HG03135 (cell line): Measurements from ENCODE around the gene ATP8B4.
"Not testable (repeated sequence)": the region's sequence is repeated elsewhere in the genome, so short reads cannot be mapped to it uniquely, and the experiment has no call there.

Experiments used
- ATAC-seq: cut with Tn5 transposase; IDR thresholded peaks from one replicate; pipeline ENCODE4 v1.9.1; 2021; ENCODE audit warnings: mild to moderate bottlenecking, moderate library complexity; ENCODE audit not compliant: unreplicated experiment

The ATP8B4 gene, protein sequence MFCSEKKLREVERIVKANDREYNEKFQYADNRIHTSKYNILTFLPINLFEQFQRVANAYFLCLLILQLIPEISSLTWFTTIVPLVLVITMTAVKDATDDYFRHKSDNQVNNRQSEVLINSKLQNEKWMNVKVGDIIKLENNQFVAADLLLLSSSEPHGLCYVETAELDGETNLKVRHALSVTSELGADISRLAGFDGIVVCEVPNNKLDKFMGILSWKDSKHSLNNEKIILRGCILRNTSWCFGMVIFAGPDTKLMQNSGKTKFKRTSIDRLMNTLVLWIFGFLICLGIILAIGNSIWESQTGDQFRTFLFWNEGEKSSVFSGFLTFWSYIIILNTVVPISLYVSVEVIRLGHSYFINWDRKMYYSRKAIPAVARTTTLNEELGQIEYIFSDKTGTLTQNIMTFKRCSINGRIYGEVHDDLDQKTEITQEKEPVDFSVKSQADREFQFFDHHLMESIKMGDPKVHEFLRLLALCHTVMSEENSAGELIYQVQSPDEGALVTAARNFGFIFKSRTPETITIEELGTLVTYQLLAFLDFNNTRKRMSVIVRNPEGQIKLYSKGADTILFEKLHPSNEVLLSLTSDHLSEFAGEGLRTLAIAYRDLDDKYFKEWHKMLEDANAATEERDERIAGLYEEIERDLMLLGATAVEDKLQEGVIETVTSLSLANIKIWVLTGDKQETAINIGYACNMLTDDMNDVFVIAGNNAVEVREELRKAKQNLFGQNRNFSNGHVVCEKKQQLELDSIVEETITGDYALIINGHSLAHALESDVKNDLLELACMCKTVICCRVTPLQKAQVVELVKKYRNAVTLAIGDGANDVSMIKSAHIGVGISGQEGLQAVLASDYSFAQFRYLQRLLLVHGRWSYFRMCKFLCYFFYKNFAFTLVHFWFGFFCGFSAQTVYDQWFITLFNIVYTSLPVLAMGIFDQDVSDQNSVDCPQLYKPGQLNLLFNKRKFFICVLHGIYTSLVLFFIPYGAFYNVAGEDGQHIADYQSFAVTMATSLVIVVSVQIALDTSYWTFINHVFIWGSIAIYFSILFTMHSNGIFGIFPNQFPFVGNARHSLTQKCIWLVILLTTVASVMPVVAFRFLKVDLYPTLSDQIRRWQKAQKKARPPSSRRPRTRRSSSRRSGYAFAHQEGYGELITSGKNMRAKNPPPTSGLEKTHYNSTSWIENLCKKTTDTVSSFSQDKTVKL

GRCh38 chr15:50119063-50120040 lies at the start of gene ATP8B4:
ATP8B4 (minus strand) TSS chr15:50119233; CDS start chr15:50106966, 12,267 bp downstream.
- ATAC-seq: no peak

- no peak for ATAC-seq
These were observed 49.3 kb upstream of the ATP8B4 start for GRCh38 chr15:50168379-50168778.

DNA sequence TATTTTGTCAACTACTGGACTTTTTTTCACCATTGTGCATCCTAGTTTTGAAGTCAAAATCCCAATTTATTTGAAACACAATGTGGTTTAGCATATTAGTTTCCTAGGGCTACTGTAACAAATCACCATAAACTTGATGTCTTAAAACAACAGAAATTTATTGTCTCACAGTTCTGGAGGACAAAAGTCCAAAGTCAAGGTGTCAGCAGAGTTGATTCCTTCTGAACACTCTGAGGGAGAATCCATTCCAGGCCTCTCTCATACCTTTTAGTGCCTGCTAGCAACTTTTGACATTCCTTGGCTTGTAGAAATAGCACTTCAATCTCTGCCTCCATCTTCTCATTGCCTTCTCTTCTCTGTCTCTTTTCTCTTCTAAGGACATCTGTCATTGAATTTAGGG lies 48.1 kb upstream of the ATP8B4 start:
- no peak for ATAC-seq

GRCh38 chr15:50166216-50166615 lies 47.2 kb upstream of the ATP8B4 start:
- no peak for ATAC-seq

DNA sequence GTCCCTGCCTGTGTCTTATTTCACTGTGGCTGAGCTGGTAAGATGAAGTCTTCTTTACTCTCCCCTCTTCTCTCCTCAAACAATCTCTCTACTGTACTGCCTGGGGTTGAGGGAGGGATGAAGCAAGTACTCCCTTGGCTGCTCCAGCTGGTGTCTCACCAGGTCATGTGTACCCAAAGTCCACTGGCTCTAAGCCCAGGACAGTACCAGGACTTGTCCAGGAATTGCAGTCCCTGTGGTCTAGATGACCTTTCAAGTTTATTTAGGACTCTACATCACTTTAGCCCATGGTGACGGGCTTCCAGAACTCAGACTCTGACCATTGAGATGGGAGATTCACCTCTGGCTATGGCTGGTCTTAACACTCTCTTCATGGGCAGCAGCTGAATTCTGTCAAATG lies 45.4 kb upstream of the ATP8B4 start:
- ATAC-seq: no peak

GRCh38 chr15:50163719-50164410 lies 44.8 kb upstream of the ATP8B4 start:
- no peak for ATAC-seq

- no peak for ATAC-seq
These were observed 44.1 kb upstream of the ATP8B4 start for GRCh38 chr15:50162969-50163718.

DNA sequence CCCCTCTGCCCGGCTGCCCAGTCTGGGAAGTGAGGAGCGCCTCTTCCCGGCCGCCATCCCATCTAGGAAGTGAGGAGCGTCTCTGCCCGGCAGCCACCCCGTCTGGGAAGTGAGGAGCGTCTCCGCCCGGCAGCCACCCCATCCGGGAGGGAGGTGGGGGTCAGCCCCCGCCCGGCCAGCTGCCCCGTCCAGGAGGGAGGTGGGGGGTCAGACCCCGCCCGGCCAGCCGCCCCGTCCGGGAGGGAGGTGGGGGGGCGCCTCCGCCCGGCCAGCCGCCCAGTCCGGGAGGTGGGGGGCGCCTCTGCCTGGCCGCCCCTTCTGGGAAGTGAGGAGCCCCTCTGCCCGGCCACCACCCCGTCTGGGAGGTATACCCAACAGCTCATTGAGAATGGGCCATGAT lies 39.2 kb upstream of the ATP8B4 start:
- not testable (repeated sequence) for ATAC-seq

DNA sequence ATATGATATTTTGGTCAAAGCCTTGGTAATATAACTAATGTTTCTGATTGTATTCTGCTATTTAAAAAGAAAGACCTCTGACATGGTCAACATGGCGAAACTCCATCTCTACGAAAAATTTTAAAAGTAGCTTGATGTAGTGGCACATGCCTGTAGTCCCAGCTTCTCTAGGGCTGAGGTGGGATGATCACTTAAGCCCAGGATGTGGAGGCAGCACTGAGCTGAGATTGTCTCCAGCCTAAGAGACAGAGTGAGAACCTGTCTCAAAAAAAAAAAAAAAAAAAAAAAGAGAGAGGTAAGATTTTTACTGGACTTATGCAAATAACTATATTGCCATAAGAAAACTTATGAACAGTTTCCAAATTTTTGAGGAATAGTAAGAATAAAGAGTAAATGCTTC lies 32.4 kb upstream of the ATP8B4 start:
- ATAC-seq: no peak

DNA sequence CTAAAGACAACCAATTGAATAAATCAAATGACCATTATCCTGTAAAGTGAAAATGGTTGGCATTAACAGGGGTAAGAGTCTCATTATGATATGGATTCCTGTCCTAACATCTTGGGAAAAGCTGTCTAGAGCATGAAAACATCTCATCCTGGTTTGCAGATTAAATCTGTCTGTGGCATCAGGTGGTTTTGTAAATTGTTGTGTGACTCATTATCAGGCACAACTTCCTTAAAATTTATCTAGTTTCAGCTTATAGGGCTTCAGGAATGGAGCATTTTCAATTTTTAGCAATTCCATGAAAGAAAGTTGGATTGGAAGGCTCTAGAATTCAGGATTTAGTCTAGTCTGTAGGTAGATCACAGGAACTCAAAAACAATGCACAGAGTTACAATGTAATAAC lies 31.8 kb upstream of the ATP8B4 start:
- ATAC-seq: no peak

- no peak for ATAC-seq
These were observed 31.3 kb upstream of the ATP8B4 start for GRCh38 chr15:50150349-50150748.

DNA sequence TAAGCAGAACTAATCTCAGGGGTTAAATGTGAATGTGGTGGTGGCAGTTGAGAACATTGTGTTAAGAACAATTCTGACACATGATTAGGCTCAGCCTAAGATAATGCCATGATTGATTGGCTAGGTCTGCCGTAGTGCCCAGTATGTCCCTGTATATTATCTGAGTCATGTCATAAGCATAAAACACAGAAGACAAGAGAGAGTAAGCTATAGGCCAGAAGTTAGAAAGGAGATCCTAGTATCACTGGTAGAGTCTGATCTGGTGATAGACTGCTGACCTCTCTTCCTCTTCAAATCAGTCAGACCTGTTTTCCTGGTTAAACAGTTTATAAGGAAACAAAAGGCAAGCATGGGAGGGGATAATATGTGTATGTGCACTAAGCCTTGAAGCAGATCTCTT lies 30.1 kb upstream of the ATP8B4 start:
- no peak for ATAC-seq

- no peak for ATAC-seq
These were observed 29.4 kb upstream of the ATP8B4 start for GRCh38 chr15:50148362-50148963.

GRCh38 chr15:50146632-50147031 lies 27.6 kb upstream of the ATP8B4 start:
- no peak for ATAC-seq

DNA sequence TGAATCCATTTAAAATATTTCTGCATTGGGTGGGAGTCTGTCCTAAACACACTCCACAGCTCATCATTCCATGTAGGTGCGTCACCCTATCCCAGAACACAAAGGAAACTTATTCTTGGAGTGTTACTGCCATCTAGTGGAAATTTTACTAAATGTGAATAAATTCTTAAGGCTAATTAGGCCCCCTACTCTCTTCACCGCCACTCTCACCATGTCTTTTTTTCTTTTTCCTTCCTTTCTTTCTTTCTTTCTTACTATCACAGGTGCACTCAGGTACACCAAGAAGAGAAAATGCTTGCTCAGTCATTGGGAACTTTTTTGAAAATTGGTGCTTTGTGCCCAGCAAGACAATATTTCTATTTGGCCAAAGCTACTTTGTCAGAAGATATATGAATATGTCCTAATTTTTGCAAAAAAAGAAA lies 26.4 kb upstream of the ATP8B4 start:
- no peak for ATAC-seq

- ATAC-seq: no peak
These were observed 25.5 kb upstream of the ATP8B4 start for GRCh38 chr15:50144341-50145120.

- no peak for ATAC-seq
These were observed 24.3 kb upstream of the ATP8B4 start for GRCh38 chr15:50143255-50143860.
